GM23338 (cell line): ENCODE data around the gene TNFSF12. TPM values are rescaled to one million over a fixed set of nuclear protein-coding genes. Genes with fewer than 3 reads are reported as not detected.

Experiments
- ATAC-seq: fragments of 200-7000 bp; cut with Tn5 transposase; 3 replicates; pipeline ENCODE4 v1.9.1; 2020
- DNase-seq: peaks from one replicate; pipeline ENCODE4 v3.0.0-alpha.2; 2015; ENCODE audit warnings: low spot score
- H2AFZ ChIP-seq: fragments of 200-600 bp; sonication (generic); 2 replicates; pipeline ENCODE4 v1.8.0; 2016; ENCODE audit warnings: antibody characterized with exemption, mild to moderate bottlenecking, moderate library complexity
- H3F3A ChIP-seq: fragments of 200-600 bp; sonication (generic); replicated peaks from 2 replicates; pipeline ENCODE4 v1.8.0; 2017; ENCODE audit warnings: antibody characterized with exemption, mixed run types, low read depth
- H3K27ac ChIP-seq: fragments of 200-600 bp; sonication (generic); 2 replicates; pipeline ENCODE4 v1.6.1; 2016; ENCODE audit warnings: low read depth
- H3K27me3 ChIP-seq: fragments of 200-600 bp; sonication (generic); 2 replicates; pipeline ENCODE4 v1.8.0; 2016; ENCODE audit warnings: mild to moderate bottlenecking, mixed run types, moderate library complexity; ENCODE audit not compliant: insufficient read depth
- H3K36me3 ChIP-seq: fragments of 200-600 bp; sonication (generic); 2 replicates; pipeline ENCODE4 v1.8.0; 2016; ENCODE audit warnings: mild to moderate bottlenecking; ENCODE audit not compliant: insufficient read depth
- H3K4me1 ChIP-seq: fragments of 200-600 bp; sonication (generic); 2 replicates; pipeline ENCODE4 v1.8.0; 2016; ENCODE audit warnings: mild to moderate bottlenecking, moderate library complexity; ENCODE audit not compliant: insufficient read depth
- H3K4me2 ChIP-seq: fragments of 200-600 bp; sonication (generic); 2 replicates; pipeline ENCODE4 v1.7.1; 2017; ENCODE audit warnings: mixed run types
- H3K4me3 ChIP-seq: fragments of 200-600 bp; sonication (generic); 2 replicates; pipeline ENCODE4 v1.6.1; 2016; ENCODE audit warnings: mixed run types
- H3K79me2 ChIP-seq: fragments of 200-600 bp; sonication (generic); replicated peaks from 2 replicates; pipeline ENCODE4 v1.8.0; 2017; ENCODE audit warnings: mild to moderate bottlenecking; ENCODE audit not compliant: insufficient read depth
- H3K9me2 ChIP-seq: fragments of 200-600 bp; sonication (generic); 2 replicates; pipeline ENCODE4 v1.8.0; 2017; ENCODE audit not compliant: insufficient read depth
- H4K20me1 ChIP-seq: fragments of 200-600 bp; sonication (generic); replicated peaks from 2 replicates; pipeline ENCODE4 v1.8.0; 2017; ENCODE audit warnings: mild to moderate bottlenecking; ENCODE audit not compliant: insufficient read depth
- H3K27ac Mint-ChIP-seq: 2 replicates; pipeline ENCODE4 v1.8.0; 2020; ENCODE audit warnings: inconsistent platforms, mild to moderate bottlenecking, moderate library complexity, mixed read lengths
- H3K27me3 Mint-ChIP-seq: 3 replicates; pipeline ENCODE4 v1.8.0; 2022; ENCODE audit warnings: low read depth, mild to moderate bottlenecking, moderate library complexity, mixed read lengths, inconsistent platforms; ENCODE audit not compliant: insufficient read depth, poor library complexity
- H3K36me3 Mint-ChIP-seq: 3 replicates; pipeline ENCODE4 v1.8.0; 2021; ENCODE audit warnings: low read depth, mild to moderate bottlenecking, inconsistent platforms, moderate library complexity, mixed read lengths
- H3K4me1 Mint-ChIP-seq: 3 replicates; pipeline ENCODE4 v1.8.0; 2020; ENCODE audit warnings: mild to moderate bottlenecking, inconsistent platforms, mixed read lengths
- H3K4me3 Mint-ChIP-seq: 3 replicates; pipeline ENCODE4 v1.8.0; 2021; ENCODE audit warnings: moderate library complexity, mild to moderate bottlenecking, inconsistent platforms, mixed read lengths
- H3K9me3 Mint-ChIP-seq: 3 replicates; pipeline ENCODE4 v1.8.0; 2020; ENCODE audit warnings: moderate library complexity, mild to moderate bottlenecking, inconsistent platforms, mixed read lengths
- CREB1 ChIP-seq: fragments of 250-450 bp; sonication (Bioruptor Pico); IDR thresholded peaks from 2 replicates; pipeline ENCODE4 v1.5.0; 2020; ENCODE audit warnings: low read depth, mild to moderate bottlenecking, moderate library complexity
- CTCF ChIP-seq, 2 experiments: fragments of 200-600 bp in 1 of 2; sonication (generic) in 1 of 2; conservative IDR thresholded peaks; 2 replicates each; pipeline versions ENCODE4 v1.5.1 to v1.6.1; 2016 to 2017; ENCODE audit warnings: antibody characterized with exemption in 2 of 2, low read depth in 2 of 2, mild to moderate bottlenecking in 2 of 2, moderate library complexity in 1 of 2
- ETS1 ChIP-seq: IDR thresholded peaks from 2 replicates; pipeline ENCODE4 v1.6.1; 2016; ENCODE audit warnings: antibody characterized with exemption
- EZH2 ChIP-seq: fragments of 200-600 bp; sonication (generic); IDR thresholded peaks from one replicate; pipeline ENCODE4 v1.8.0; 2017; ENCODE audit warnings: antibody characterized with exemption, mild to moderate bottlenecking, low read depth; ENCODE audit not compliant: unreplicated experiment
- EZH2phosphoT487 ChIP-seq: fragments of 200-600 bp; sonication (generic); IDR thresholded peaks from one replicate; pipeline ENCODE4 v1.8.1; 2018; ENCODE audit warnings: antibody characterized with exemption; ENCODE audit not compliant: unreplicated experiment
- JUNB ChIP-seq: IDR thresholded peaks from one replicate; pipeline ENCODE4 v1.6.1; 2016; ENCODE audit warnings: antibody characterized with exemption; ENCODE audit not compliant: unreplicated experiment
- NANOG ChIP-seq: IDR thresholded peaks from 2 replicates; pipeline ENCODE4 v1.6.1; 2016; ENCODE audit warnings: antibody characterized with exemption, borderline replicate concordance
- POLR2AphosphoS5 ChIP-seq: IDR thresholded peaks from 2 replicates; pipeline ENCODE4 v1.6.1; 2016; ENCODE audit warnings: antibody characterized with exemption, low read depth
- REST ChIP-seq: IDR thresholded peaks from one replicate; pipeline ENCODE4 v1.6.1; 2018; ENCODE audit warnings: antibody characterized with exemption; ENCODE audit not compliant: unreplicated experiment
- STAT1 ChIP-seq: IDR thresholded peaks from one replicate; pipeline ENCODE4 v1.6.1; 2016; ENCODE audit warnings: antibody characterized with exemption; ENCODE audit not compliant: unreplicated experiment
- ZNF114 ChIP-seq: fragments of 250-450 bp; sonication (Bioruptor Pico); IDR thresholded peaks from 2 replicates; pipeline ENCODE4 v1.5.0; 2020; ENCODE audit warnings: mild to moderate bottlenecking, moderate library complexity
- ZNF331 ChIP-seq: fragments of 250-450 bp; sonication (Bioruptor Pico); IDR thresholded peaks from 2 replicates; pipeline ENCODE4 v1.5.0; 2020; ENCODE audit warnings: low read depth, mild to moderate bottlenecking, moderate library complexity
- polyA plus RNA-seq: library from polyadenylated mRNA; unstranded; fragments of >200 nt; fragmentation: Nextera tagmentation; extraction: Ambion mirVana; gene quantifications from 2 replicates; pipeline ENCODE4 v1.2.1, GENCODE V29; 2016
- total RNA-seq: library from RNA; depleted of rRNA; stranded (reverse); fragments of >200 nt; shearing (Covaris generic); gene quantifications from 2 replicates; pipeline ENCODE4 v1.2.3, GENCODE V29; 2014

The TNFSF12 gene
- total and polyA plus RNA-seq, 2 experiments from 2014 or later: 3.5 to 6.0 TPM

- Mint-ChIP-seq H3K27me3 (peaks cover 11% of the 10 kb centered on the region), H3K36me3 (no peaks in the 10 kb centered on the region), H3K4me3 (no peak overlapping the region), H3K4me1 (no peaks in the 10 kb centered on the region), H3K9me3 (no peaks in the 10 kb centered on the region), H3K27ac (no peak overlapping the region)
- TF ChIP-seq CTCF (conservative IDR thresholded peaks at IDR 0.05; ENCODE audit: low read depth in 2 of 2) (no peak), ETS1 (no peak), NANOG (no peak), POLR2AphosphoS5 (no peak), EZH2phosphoT487 (no peak), ZNF331 (CRISPR knock-in tag) (no peak), EZH2 (no peak), CREB1 (CRISPR knock-in tag) (no peak), STAT1 (no peak), JUNB (no peak), REST (no peak), ZNF114 (CRISPR knock-in tag) (no peak)
- no peaks in the 10 kb centered on the region for H3K36me3 ChIP-seq
- ATAC-seq (no peak), DNase-seq (no peak)
- no peaks in the 10 kb centered on the region for H3K27me3 ChIP-seq
- H3K27ac ChIP-seq: no peak overlapping the region
- H3K9me2 ChIP-seq: no peaks in the 10 kb centered on the region
- H3K4me2 ChIP-seq: no peak overlapping the region
- H3K79me2 ChIP-seq: no peaks in the 10 kb centered on the region
- H3F3A ChIP-seq: no peaks in the 10 kb centered on the region
- no peak overlapping the region; the same call in 1 of the 2 replicates for H2AFZ ChIP-seq
- no peaks in the 10 kb centered on the region for H3K4me1 ChIP-seq
- H3K4me3 ChIP-seq: no peak overlapping the region
- H4K20me1 ChIP-seq: no peaks in the 10 kb centered on the region
Measured at GRCh38 chr17:7538891-7539545, 9.8 kb upstream of the TNFSF12 start.
